ENCODE results near the gene CAPN9. TPM values are rescaled to one million over a fixed set of nuclear protein-coding genes. Genes with fewer than 3 reads are reported as not detected.
"Not testable (repeated sequence)": the region's sequence is repeated elsewhere in the genome, so short reads cannot be mapped to it uniquely, and the experiment has no call there.

The CAPN9 gene
- total RNA-seq, 4 donors from 2014 or later, result not detected

GRCh38 chr1:230717251-230717650 lies 29.9 kb upstream of the CAPN9 start:
- TF ChIP-seq CTCF (IDR thresholded peaks at IDR 0.05) (no peak), POLR2A (IDR thresholded peaks at IDR 0.05) (no peak)
- Histone ChIP-seq H3K9me3 (no peaks in the 10 kb centered on the region), H3K27me3 (no peaks in the 10 kb centered on the region), H3K4me3 (replicated peaks in 1 of 3) (no peak overlapping the region), H3K4me1 (peaks cover 0 to 7% of the 10 kb centered on the region in 2 donors), H3K36me3 (no peaks in the 10 kb centered on the region), H3K27ac (no peak overlapping the region)
- intact Hi-C loops (cut with DNase I), result no loop called here
- DNase-seq, result no peak
- WGBS, 2 donors, result 62 to 84% methylated on average over 1 of the region's 1 CpG

GRCh38 chr1:230721849-230722522 lies 25.2 kb upstream of the CAPN9 start:
- intact Hi-C loops (cut with DNase I), result not testable (repeated sequence)

GRCh38 chr1:230725256-230726012 lies 21.8 kb upstream of the CAPN9 start:
- no peaks in the 10 kb centered on the region for H3K36me3 ChIP-seq
- intact Hi-C loops (cut with DNase I), result no loop called here
- no peak for DNase-seq
- H3K9me3 ChIP-seq, result no peaks in the 10 kb centered on the region
- TF ChIP-seq POLR2A (IDR thresholded peaks at IDR 0.05), result no peak
- TF ChIP-seq CTCF (IDR thresholded peaks at IDR 0.05), result no peak
- H3K4me1 ChIP-seq, result peaks cover 0 to 5% of the 10 kb centered on the region in 2 donors
- H3K27me3 ChIP-seq, result no peaks in the 10 kb centered on the region
- H3K27ac ChIP-seq, result no peak overlapping the region
- no peak overlapping the region for H3K4me3 ChIP-seq (replicated peaks in 1 of 3)
- 68 to 71% methylated on average over 6 of the region's 6 CpGs for WGBS, 2 donors

More at GRCh38 chr1:230721849-230722522, 25.2 kb upstream of the CAPN9 start:
- WGBS, 2 donors, result 90 to 92% methylated on average over 3 of the region's 3 CpGs
- not testable (repeated sequence) for H3K27me3 ChIP-seq; H3K9me3 ChIP-seq; H3K27ac ChIP-seq; H3K4me1 ChIP-seq; H3K4me3 ChIP-seq (replicated peaks in 1 of 3); H3K36me3 ChIP-seq; DNase-seq

- no peak for TF ChIP-seq POLR2A (IDR thresholded peaks at IDR 0.05)
- TF ChIP-seq CTCF (IDR thresholded peaks at IDR 0.05), result no peak
These were observed 18.3 kb upstream of the CAPN9 start for GRCh38 chr1:230728710-230729392.

GRCh38 chr1:230730977-230731376 lies 16.2 kb upstream of the CAPN9 start:
- Histone ChIP-seq H3K9me3 (no peaks in the 10 kb centered on the region), H3K36me3 (no peaks in the 10 kb centered on the region), H3K27ac (no peak overlapping the region), H3K4me1 (peaks cover 0 to 5% of the 10 kb centered on the region in 2 donors), H3K27me3 (no peaks in the 10 kb centered on the region), H3K4me3 (replicated peaks in 1 of 3) (no peak overlapping the region)
- TF ChIP-seq POLR2A (IDR thresholded peaks at IDR 0.05) (no peak), CTCF (IDR thresholded peaks at IDR 0.05) (no peak)
- no peak for DNase-seq
- intact Hi-C loops (cut with DNase I), result no loop called here
- WGBS, 2 donors, result 61 to 65% methylated on average over 5 of the region's 5 CpGs

More at GRCh38 chr1:230728710-230729392, 18.3 kb upstream of the CAPN9 start:
- Histone ChIP-seq H3K9me3 (no peaks in the 10 kb centered on the region), H3K4me3 (replicated peaks in 1 of 3) (no peak overlapping the region), H3K27ac (no peak overlapping the region), H3K4me1 (peaks cover 0 to 5% of the 10 kb centered on the region in 2 donors), H3K27me3 (no peaks in the 10 kb centered on the region), H3K36me3 (no peaks in the 10 kb centered on the region)
- DNase-seq, result no peak
- intact Hi-C loops (cut with DNase I), result no loop called here
- 49 to 52% methylated on average over 6 of the region's 6 CpGs for WGBS, 2 donors

Measured in thyroid gland (tissue), 4 donors.